DOHH2 (cell line): ENCODE results near the gene MACC1.

ENCODE experiments used
- EZH2phosphoT487 ChIP-seq: fragments of 200-600 bp; sonication (generic); IDR thresholded peaks from 2 replicates; pipeline ENCODE4 v1.6.1; 2017; ENCODE audit warnings: borderline replicate concordance, mild to moderate bottlenecking, antibody characterized with exemption, low read length, moderate library complexity, mixed read lengths
- TF ChIP-seq, protein P1 (sequence below): fragments of 200-600 bp; sonication (generic); IDR thresholded peaks from one replicate; pipeline ENCODE4 v1.5.1; 2014; ENCODE audit warnings: antibody characterized with exemption, mild to moderate bottlenecking, low read depth, low read length; ENCODE audit not compliant: poor library complexity, severe bottlenecking

DNA sequence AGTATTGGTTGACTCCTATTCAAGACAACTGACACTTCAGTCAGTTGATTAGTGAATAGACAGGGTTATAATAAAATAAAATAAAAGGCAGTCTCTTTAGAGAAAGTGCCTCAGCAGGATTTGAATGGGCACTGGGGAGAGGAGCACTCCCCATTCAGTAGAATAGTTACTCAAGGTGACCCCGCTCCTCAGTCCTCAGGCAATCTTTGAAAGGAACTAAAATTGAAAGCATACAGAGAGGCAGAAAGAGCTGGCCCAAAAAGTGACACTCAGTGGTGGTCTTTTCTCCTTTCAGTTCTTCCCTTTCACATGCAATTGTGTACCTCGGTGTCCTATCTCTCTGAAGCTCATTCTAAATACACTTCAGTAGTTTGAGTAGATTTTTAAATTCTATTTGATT is 47.4 kb upstream of the MACC1 start:
- TF ChIP-seq, protein P1, sequence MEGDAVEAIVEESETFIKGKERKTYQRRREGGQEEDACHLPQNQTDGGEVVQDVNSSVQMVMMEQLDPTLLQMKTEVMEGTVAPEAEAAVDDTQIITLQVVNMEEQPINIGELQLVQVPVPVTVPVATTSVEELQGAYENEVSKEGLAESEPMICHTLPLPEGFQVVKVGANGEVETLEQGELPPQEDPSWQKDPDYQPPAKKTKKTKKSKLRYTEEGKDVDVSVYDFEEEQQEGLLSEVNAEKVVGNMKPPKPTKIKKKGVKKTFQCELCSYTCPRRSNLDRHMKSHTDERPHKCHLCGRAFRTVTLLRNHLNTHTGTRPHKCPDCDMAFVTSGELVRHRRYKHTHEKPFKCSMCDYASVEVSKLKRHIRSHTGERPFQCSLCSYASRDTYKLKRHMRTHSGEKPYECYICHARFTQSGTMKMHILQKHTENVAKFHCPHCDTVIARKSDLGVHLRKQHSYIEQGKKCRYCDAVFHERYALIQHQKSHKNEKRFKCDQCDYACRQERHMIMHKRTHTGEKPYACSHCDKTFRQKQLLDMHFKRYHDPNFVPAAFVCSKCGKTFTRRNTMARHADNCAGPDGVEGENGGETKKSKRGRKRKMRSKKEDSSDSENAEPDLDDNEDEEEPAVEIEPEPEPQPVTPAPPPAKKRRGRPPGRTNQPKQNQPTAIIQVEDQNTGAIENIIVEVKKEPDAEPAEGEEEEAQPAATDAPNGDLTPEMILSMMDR = no peak
- no peak for TF ChIP-seq EZH2phosphoT487
